Activated CD4-positive, alpha-beta T cell treated with anti-CD3 and anti-CD28 coated beads for 24 hours (primary cell): Measurements from ENCODE around the gene KSR2.

Experiments
- DNase-seq, 2 donors: peaks; one replicate each; pipeline ENCODE4 v3.0.0-alpha.2; 2020; ENCODE audit warnings: low read depth in 2 of 2

The KSR2 gene

DNA sequence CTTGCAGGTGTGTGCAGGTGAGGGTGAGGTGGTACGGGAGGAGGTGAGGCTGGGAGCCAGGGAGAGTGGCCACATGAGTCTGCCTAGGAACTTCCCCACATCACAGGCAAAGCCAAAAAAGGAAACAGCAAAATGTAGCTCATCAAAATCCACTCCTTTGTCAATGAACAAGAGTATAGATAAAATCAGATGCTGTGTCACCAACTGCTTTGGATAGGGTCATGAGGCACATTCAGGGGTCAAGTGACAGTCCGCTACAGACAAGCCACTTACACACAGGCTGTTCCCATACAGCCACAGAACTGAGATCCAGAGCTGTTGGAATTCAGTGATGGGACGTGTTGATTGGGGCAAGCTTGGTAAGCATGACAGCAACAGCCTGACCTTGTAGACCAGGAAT is 507.1 kb downstream of the KSR2 start:
- DNase-seq = no peak

DNA sequence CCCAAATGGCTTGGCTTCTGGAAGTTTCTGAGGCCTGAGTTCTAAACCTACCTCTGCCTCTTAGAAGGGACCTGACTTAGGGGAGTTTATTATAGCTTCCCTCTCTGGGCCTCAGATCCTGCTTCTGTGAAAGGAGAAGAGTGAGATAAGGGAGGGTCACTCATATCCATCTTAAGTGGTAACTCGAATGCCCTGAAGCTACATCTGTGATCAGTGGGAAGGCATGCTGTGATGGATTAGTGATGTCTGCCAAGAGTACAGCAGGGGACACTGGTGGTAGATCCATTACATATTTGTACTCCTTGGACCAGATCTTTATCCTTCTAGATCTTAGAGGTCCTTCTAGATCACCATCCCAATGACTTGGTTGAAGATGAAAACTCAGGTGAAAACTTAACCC is 509.6 kb downstream of the KSR2 start:
- no peak for DNase-seq

DNA sequence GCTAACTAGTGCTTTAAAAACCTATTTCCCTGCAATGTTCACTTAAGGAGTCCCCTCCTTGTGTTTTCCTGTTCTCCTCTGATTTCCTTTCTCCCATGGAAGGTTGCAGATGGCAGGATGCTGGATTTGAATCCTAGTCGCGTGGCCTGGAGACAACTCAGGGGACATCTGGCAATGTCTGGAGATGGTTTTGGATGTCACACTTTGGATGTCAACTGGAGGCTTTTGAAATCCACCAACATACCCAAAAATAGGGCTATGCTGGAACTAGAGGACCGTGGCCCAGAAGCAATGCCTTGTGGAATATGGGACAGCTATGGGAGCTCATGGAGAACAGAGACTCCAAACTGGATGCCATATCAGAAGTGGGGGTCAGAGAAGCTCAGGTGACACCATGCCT is 511.6 kb downstream of the KSR2 start:
- no peak for DNase-seq

DNA sequence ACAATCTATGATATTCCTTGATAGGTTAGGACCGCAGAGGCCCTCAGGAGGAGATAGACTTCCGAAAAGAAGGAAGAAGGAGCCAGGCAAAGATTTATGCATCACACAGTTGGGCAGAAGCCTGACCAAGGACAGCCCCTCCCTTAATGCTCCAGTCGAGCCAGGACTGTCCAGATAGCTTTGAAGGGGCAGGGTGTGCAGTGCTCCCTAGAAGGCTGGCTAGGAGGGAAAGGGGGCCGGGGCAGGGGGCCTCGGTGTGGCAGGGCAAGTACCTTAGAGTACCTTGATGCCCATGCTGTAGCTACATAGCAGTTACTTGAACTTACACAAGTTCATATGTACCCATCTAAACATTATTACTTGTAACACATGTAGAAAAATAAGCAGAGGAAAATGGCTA is 512.7 kb downstream of the KSR2 start:
- no peak for DNase-seq

DNA sequence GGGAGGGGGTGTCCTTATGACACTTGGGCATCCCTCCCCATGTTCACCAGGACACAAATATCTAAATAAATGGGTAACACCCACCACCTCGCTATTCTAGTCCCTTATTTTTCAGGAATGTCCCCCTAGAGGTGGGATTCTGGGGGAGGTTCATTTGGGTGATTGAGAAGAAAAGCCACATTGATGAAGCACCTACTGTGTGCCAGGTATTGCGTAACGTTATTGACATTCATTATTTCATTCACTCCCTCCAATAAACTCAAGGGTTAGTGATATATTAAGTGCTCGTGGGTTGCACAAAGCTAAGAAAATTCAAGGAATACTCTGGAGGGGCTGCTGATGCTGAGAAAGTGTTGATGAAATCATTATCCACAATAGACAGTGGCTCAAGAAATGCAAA is 514.8 kb downstream of the KSR2 start:
- DNase-seq = no peak

DNA sequence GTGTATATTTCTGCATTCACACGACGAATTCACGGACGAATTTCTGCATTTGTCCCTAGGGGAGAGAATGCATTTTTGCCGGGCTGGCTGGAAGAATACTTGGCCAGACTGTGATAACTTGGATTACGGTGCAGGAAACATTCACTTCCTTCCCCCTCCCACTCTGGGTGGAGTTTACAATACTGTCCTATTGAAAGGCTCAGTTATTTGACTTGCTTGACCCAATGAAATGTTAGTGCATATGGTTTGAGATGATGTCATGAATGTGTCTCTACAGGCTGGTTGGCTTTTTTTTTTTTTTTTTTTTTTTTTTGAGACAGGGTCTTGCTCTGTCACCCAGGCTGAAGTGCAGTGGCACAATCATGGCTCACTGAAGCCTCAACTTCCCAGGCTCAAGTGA is 516.7 kb downstream of the KSR2 start:
- no peak for DNase-seq

DNA sequence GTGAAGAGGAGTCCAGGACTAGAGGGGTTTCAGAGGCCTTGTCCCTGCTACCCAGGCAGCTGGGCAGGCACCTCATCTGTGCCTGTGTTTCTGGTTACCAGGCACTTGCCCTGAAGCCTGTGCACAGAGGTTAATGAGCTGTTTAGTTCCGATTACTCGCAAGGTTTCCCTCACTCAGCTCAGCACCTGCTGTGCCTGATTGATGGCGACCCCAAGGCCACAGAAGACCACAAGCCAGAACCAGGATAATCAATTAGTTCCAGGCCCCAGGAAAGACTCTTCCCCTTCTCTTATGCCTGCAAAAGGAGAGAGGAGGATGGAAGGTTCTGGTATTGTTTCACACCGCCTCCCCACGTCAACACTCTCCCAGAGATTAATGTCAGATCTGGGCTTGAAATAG is 518.6 kb downstream of the KSR2 start:
- DNase-seq = no peak

DNA sequence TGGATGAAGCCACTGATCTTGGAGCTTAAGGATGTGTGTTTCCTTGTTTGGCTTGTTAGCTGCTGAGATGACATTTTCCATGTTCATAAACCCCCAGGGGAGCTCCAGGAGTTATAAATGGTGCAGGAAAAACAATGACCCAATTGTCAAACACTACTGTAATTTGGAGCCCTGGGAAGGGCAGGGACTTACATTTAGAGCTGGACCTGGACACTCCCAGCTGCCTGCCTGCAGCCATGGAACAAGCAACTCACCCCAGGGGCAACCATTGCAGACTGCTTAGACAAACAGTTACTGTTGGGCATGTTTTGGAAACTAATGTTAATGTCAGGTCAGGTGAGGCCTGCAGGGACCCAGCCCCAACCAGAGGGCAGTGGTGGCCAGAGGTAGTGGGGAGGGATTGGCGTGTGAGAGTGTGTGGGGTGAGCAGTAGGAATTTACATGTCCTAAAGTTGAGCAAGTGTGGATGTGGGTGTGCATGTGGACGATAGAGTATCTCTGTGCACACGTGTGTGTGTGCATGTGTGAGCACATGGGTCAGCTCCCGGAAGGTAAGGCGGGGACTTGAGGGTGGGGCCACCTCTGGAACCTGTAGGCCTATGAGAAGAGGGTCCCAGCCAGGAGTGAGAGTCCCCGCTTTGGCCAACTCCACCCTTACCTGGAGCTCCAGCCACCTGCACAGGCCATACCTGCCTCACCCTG is 521.0 kb downstream of the KSR2 start:
- no peak for DNase-seq

DNA sequence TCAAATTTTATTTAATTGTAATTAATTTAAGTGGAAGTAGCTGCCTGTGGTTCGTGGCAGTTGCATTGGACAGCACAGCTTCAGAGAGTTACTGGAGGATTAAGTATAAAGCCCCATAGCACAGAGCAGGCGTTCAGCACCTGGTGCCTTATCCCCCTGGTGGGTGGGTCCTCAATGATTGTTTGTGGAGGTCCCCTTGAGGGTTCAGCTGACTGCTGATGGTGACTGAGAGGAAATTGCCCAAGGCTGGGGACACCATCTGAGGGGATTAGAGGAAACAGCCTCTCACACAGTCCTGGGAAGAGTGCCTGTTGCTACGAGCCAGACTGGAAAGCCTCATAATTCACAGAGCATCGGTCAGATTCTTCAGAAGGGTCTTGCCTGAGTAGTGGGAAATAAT is 524.0 kb downstream of the KSR2 start:
- DNase-seq = no peak

DNA sequence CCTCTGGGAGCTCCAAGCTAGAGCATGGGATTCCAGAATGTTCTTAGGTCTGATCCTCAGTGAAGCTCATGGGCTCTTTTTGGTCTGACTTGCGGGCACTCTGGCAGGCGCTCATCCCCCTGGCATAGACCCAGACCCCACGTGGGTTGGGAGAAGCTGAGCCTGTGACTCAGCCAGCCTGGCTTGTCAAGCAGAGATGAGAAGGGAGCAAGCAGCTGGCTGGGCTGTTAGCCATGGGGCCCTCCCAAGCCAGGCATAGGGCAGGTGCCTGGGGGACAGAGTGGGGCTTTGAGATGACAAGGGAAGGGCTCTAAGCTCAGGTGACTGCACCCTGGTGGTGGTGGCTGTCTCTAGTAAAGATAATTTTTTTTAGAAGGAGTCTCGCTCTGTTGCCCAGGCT is 527.0 kb downstream of the KSR2 start:
- DNase-seq = no peak

DNA sequence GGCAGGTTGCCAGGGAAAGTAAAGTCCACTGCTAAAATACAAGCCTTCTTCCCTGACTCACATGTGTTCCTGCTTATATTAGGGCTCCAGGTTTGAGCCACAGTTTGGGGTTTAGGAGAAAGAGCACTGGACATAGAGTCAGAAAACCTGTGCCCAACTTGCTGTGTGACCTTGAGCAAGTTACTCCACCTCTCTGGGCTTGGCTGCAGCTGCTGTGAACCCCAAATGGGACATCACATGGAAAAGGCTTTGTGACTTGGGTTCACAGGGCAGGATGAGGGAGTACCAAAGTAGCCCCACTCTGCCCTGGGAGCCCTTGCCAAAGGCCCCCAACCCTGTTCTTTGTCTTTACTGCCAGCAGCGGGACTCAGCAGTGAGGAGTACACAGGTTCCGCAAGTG is 528.4 kb downstream of the KSR2 start:
- no peak for DNase-seq

DNA sequence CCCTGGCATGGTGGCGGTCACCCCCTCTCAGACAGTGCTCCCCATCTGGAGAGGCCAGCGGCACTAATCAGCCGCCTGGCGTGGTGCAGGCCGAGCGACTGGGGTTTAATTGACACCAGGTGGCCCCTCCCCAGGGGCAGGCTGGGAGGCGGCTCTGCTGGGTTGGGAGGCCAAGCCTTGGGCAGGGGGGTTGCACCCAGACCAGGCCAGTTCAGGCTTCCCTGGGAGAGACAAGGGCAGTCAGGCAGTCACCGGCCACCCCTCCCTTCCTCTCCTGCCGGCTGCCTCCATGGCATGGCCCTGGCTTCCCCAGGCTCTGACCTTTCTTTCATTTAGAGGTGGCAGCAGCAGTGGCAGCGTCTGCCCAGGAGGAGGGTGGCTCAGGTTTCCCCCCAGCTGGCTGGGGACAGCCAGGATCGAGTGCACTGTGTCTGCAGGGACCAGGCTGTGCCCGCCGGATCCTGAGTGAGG is 529.2 kb downstream of the KSR2 start:
- no peak for DNase-seq

DNA sequence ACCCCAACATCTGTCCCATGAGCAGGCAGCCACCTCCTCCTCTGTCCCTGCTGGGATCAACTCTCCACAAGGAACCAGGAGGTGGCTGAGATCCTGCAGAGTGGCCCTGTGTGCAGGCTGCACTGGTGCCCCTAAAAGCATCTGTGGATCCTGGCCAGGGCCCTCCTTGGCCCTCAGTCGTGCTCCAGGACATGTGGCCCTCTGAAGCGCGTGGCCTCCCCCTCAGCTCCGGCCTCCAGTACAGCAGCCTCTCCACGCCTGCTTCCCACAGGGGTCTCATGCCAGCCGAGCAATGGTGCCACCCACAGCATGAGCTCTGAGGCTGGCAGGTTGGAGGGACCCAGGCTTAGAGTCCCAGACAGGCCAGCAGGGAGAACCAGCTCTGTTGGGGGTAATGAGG is 530.0 kb downstream of the KSR2 start:
- DNase-seq = no peak

DNA sequence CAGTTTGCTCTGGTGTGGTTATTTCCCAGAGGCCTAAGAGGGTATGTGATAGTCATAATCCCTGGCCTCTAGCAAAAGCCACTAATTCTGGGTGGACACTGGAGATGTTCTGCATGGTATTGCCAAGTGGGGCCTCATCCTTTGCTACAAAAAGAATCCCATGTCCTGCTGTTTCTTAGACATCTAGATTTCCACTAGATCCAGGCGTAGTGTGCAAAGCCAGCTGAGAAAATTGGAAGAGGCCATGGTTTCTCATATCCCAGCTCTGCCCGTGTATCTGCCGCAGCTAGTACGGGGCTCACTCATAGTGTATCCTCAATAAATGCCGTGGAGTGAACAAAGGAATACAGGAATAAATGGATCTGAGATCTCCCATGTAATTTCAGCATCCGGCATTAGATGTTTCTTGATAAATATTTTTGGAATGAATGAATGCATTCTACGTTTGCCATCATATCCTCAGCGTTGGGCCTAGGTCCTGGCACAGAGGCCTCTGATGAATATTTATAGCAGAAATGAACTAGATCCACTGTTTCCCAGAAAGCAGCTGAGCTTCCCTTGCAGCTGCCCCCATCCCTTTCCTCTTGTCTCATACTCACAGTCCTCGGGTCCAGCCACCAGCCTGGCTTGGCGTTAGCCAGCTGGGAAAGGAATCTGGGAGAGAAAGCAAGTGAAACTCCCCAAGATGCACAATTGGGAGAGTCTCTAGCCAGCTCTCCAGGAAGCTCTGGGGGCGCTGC is 531.1 kb downstream of the KSR2 start:
- DNase-seq = no peak

DNA sequence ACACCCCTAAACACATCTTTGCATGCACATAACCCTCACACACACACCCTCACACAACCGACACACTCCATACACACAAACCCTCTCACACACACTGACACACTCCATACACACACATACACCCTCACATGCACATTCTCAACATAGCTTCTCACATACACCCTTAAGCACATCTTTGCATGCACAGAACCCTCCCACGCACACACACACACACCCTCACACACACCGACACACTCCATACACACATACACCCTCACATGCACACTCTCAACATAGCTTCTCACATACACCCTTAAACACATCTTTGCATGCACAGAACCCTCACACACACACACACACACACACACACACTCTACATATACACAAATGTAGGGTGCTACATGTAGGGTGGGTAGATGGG is 534.9 kb downstream of the KSR2 start:
- no peak for DNase-seq

DNA sequence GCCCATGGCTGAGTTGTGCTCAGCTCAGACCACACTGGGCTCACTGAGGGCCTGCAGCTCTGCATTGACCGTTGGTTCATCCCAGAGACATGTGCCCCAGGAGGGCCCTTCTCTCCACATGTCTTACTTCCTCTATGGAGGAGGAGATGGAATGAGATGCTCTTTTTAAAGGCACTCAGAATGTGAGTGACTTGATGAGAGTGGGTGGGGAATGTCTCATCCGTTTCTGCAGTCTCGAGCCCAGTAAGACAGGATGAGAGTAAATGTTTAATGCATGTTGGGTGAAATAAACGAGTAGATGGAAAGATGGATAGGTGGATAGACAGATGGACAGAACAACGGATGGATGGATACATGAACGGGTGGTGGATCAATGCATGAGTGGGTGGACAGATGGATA is 538.5 kb downstream of the KSR2 start:
- no peak for DNase-seq

DNA sequence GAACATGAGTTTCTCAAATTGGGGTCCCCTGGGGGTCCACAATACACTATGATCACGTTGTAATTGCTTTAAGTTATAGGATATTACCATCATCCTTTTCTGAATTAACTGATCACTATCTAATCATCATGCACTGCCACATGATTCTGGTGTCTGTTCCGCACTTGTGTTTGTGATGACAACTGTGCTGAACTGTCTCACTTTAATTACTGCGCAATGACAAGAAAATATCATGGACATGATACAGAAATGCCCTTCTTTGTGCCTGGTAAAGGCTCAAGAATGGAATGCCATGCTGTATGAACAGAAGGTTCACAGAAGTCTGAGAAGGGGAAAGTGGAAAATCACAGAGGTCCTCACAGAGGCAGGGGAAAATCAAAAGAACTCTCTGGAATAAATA is 541.6 kb downstream of the KSR2 start:
- no peak for DNase-seq

DNA sequence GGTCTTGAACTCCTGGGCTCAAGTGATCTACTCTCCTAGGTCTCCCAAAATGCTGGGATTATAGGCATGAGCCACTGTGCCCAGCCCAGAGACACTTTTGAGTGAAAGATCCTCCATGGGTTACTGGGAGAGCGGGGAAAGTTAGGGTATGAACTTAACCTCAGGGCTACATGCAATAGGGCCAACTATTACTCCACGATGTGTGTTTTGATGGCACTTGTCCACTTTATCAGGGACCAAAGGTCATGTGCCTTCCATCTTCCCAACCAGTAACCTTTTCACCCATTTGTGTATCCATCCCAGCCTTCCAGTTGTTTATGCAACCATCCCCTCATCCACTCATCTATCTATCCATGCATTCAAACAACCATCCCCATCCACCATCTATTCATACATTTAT is 546.8 kb downstream of the KSR2 start:
- no peak for DNase-seq

DNA sequence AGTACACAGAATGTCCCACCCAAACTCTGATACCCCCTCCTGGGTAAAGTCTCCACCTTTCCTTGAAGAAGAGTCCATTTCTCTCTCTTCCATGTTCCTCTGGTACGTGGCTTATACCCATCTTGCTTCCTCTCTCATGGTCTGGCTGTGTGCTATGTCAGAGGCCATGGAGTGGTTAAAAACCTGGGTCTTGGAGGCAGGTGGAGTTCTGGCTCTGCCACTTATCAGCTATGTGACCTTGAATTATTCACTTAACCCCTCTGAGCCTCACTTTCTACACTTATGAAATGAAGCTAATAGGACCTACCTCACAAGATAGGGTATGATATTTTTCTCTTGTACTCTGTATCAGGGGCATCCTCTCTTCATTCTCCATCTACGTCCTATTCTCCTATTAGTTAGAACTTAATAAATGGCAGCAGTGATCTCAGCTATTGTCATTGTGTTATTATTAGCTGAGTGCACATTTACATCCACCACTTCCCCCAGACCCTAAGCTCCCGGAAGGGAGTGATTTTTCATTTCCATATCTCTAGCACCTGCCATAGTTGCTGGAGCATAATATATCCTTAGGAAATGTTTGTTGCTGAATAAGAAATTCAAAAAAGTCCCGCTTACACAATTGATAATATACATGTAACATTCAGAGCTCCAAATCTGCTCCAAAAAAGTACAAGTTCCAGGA is 547.6 kb downstream of the KSR2 start:
- no peak for DNase-seq

DNA sequence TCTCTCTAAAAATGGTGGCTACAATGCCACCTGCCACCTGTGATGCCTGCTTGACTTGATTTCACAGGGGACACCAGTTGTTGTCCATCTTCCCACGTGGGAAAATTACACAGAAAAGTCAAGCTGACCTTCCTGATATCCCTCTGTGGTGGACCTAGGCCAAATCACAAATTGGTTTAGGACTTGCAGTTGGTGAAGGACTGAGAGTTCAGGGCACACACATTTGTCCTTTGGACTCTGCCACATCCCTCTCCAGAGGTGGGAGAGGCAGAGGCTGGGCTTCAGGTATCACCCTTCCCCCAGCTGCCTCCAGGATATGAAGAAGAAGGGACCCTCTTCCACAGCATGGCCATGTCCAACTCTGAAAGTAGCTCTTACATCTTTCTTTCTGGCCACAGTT is 551.8 kb downstream of the KSR2 start:
- DNase-seq = no peak

DNA sequence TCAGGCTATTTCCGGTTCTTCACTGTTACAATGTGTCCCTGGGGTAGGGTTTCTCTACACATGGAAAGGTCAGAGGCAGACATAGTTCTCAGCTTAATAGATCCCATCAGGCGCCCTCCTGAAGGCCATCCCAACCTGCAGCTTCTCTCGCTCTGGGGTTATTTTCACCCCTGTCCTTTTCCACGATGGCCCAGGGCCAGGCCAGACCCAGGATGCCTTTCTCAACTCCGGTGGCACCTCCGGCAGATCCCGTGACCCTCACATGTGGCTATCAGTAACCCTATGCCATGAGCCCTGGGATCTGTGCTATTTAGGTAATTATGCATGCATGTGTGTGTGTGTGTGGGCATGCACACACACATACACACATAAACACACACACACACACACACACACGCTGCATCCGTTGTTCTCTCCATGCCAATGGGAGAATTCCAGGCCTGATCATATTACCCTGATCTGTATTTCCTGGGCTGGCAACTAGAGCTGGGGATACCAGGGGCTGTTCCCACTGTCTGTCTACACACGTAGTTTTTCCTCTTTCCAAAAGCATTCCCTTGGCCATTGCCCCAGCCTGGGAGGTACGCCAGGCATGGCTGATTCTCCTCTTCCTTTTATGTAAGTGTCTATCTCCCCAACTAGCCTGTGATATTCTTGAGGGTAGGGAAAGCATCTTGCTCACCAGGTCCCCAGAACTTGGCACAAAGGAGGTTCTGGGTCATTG is 556.2 kb downstream of the KSR2 start:
- no peak for DNase-seq

DNA sequence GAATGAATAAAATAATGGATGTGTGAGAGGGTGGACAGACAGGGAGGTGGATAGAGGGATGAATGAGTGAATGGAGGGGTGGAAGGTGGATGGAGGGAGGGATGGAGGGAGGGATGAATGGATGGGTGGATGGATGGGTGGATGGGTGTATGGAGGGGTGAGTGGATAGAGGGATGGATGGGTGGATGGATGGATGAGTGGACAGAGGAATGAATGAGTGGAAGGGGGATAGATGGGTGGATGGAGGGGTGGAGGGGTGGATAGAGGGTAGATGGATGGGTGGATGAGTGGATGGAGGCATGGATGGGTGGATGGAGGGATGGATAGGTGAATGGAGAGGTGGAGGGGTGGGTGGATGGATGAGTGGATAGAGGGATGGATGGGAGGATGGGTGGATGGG is 559.5 kb downstream of the KSR2 start:
- DNase-seq = no peak
